Ishikawa (cell line): ENCODE data around the gene STX19.
A peak's percentile ranks its signal among the peaks of the same experiment; 100 is the strongest.

Experiments used
- CEBPB ChIP-seq: IDR thresholded peaks from 2 replicates; pipeline ENCODE4 v1.6.1; 2012
- CREB1 ChIP-seq: IDR thresholded peaks from 2 replicates; pipeline ENCODE4 v1.6.1; 2012; ENCODE audit warnings: low read depth
- EGR1 ChIP-seq: IDR thresholded peaks from 2 replicates; pipeline ENCODE4 v1.6.1; 2012
- EP300 ChIP-seq: IDR thresholded peaks from 2 replicates; pipeline ENCODE4 v1.6.1; 2012; ENCODE audit warnings: borderline replicate concordance
- FOXM1 ChIP-seq: IDR thresholded peaks from 2 replicates; pipeline ENCODE4 v1.6.1; 2012; ENCODE audit warnings: low read depth, borderline replicate concordance
- MAX ChIP-seq: IDR thresholded peaks from 2 replicates; pipeline ENCODE4 v1.6.1; 2012
- NFIC ChIP-seq: IDR thresholded peaks from 2 replicates; pipeline ENCODE4 v1.6.1; 2012
- RAD21 ChIP-seq: IDR thresholded peaks from 2 replicates; pipeline ENCODE4 v1.6.1; 2012; ENCODE audit warnings: low read depth
- TAF1 ChIP-seq: IDR thresholded peaks from 2 replicates; pipeline ENCODE4 v1.6.1; 2012; ENCODE audit warnings: low read depth, mild to moderate bottlenecking
- TCF12 ChIP-seq: IDR thresholded peaks from 2 replicates; pipeline ENCODE4 v1.6.1; 2012; ENCODE audit warnings: low read depth
- TEAD4 ChIP-seq: IDR thresholded peaks from 2 replicates; pipeline ENCODE4 v1.6.1; 2012
- USF1 ChIP-seq: IDR thresholded peaks from 2 replicates; pipeline ENCODE4 v1.6.1; 2012
- YY1 ChIP-seq: IDR thresholded peaks from 2 replicates; pipeline ENCODE4 v1.6.1; 2012; ENCODE audit warnings: low read depth
- ZBTB7A ChIP-seq: IDR thresholded peaks from 2 replicates; pipeline ENCODE4 v1.6.1; 2012; ENCODE audit warnings: low read depth
- TF ChIP-seq, protein P1 (sequence below): IDR thresholded peaks from 2 replicates; pipeline ENCODE4 v1.6.1; 2012; ENCODE audit warnings: low read depth, mild to moderate bottlenecking

STX19 gene

GRCh38 chr3:94036909-94037507 is 8.6 kb upstream of the STX19 start:
- peak; percentile 35; the same call in 1 of the 2 replicates for TF ChIP-seq RAD21
- TF ChIP-seq TAF1, result no peak

DNA sequence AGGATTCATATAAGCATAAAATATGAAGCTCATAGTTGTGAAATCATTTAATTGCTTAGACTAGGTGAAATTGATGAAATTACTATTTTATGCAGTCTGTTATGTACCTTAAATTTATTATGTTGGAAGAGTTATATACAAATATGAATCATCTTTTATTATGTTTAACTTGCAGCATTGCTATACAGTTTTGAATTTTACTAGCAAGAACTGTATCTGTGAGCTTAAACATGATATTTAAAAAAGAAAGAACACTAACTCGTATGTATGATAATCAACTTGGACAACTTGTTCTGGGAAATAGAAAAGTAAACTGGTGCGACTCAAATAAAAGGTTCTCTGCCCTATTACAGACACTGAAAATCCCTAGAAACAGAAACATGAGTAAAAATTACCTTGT is 1.8 kb downstream of the STX19 start:
- no peak for TF ChIP-seq CEBPB
- TF ChIP-seq CREB1, result no peak
- no peak for TF ChIP-seq TAF1
- no peak for TF ChIP-seq EGR1
- TF ChIP-seq EP300, result no peak
- TF ChIP-seq ZBTB7A, result no peak
- no peak for TF ChIP-seq MAX
- no peak for TF ChIP-seq YY1
- TF ChIP-seq, protein P1, sequence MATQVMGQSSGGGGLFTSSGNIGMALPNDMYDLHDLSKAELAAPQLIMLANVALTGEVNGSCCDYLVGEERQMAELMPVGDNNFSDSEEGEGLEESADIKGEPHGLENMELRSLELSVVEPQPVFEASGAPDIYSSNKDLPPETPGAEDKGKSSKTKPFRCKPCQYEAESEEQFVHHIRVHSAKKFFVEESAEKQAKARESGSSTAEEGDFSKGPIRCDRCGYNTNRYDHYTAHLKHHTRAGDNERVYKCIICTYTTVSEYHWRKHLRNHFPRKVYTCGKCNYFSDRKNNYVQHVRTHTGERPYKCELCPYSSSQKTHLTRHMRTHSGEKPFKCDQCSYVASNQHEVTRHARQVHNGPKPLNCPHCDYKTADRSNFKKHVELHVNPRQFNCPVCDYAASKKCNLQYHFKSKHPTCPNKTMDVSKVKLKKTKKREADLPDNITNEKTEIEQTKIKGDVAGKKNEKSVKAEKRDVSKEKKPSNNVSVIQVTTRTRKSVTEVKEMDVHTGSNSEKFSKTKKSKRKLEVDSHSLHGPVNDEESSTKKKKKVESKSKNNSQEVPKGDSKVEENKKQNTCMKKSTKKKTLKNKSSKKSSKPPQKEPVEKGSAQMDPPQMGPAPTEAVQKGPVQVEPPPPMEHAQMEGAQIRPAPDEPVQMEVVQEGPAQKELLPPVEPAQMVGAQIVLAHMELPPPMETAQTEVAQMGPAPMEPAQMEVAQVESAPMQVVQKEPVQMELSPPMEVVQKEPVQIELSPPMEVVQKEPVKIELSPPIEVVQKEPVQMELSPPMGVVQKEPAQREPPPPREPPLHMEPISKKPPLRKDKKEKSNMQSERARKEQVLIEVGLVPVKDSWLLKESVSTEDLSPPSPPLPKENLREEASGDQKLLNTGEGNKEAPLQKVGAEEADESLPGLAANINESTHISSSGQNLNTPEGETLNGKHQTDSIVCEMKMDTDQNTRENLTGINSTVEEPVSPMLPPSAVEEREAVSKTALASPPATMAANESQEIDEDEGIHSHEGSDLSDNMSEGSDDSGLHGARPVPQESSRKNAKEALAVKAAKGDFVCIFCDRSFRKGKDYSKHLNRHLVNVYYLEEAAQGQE, result no peak
- no peak for TF ChIP-seq TEAD4
- no peak for TF ChIP-seq FOXM1

- no peak for TF ChIP-seq CREB1
Measured at GRCh38 chr3:94024385-94024784, 4.0 kb downstream of the STX19 start.

GRCh38 chr3:94020293-94020692 is 8.1 kb downstream of the STX19 start:
- TF ChIP-seq ZBTB7A (no peak), FOXM1 (no peak), MAX (no peak), YY1 (no peak), USF1 (no peak), TAF1 (no peak), RAD21 (no peak), CREB1 (no peak), TEAD4 (no peak), CEBPB (no peak), EGR1 (no peak), TCF12 (no peak), NFIC (no peak), EP300 (no peak)
- TF ChIP-seq, protein P1, result no peak

DNA sequence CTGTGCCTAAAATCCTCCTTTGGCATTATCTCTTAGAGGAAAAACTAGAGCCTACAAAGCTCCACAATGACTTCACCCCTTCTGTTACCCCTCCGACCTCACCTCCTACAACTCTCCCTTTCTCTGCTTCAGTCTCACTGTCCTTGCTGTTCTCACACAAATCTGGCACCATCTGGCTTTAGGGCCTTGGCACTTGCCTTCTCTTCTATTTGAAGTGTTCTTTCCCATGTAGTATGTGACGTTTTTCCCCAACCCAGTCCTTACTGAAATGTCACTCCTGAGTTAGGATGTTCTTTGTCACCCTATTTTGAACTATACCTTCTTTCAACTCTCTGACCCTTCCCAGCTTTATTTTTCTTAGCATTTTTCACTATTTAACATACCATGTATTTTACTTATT is 8.7 kb downstream of the STX19 start:
- TF ChIP-seq EP300 (no peak), USF1 (no peak), CREB1 (no peak), ZBTB7A (no peak), EGR1 (no peak), TCF12 (no peak), NFIC (no peak), CEBPB (no peak), YY1 (no peak), TEAD4 (no peak), FOXM1 (no peak), TAF1 (no peak), MAX (no peak), RAD21 (no peak)
- TF ChIP-seq, protein P1, result no peak
